ENCODE results near the gene METRN.

- TF ChIP-seq GATA3 (IDR thresholded peaks at IDR 0.05; ENCODE audit: low read depth, low read length), result no peak
- TF ChIP-seq GATA2 (IDR thresholded peaks at IDR 0.05; ENCODE audit: low read depth, low read length), result no peak
Measured at GRCh38 chr16:762595-763268, 47.8 kb downstream of the METRN start.

All from SH-SY5Y (cell line).